Nephron (organoid): ENCODE results near the gene PLCL1.

Source experiments
- H3K27ac Mint-ChIP-seq, 3 experiments: 2 replicates each; pipeline ENCODE4 v1.8.0; 2020; ENCODE audit warnings: mixed read lengths in 3 of 3, mild to moderate bottlenecking in 2 of 3, moderate library complexity in 1 of 3
- H3K27me3 Mint-ChIP-seq: 2 replicates; pipeline ENCODE4 v1.8.0; 2021; ENCODE audit warnings: low read depth, mild to moderate bottlenecking, moderate library complexity, mixed read lengths
- H3K36me3 Mint-ChIP-seq: 2 replicates; pipeline ENCODE4 v1.8.0; 2020; ENCODE audit warnings: low read depth, mixed read lengths
- H3K4me1 Mint-ChIP-seq: 2 replicates; pipeline ENCODE4 v1.8.0; 2020; ENCODE audit warnings: mixed read lengths
- H3K4me3 Mint-ChIP-seq, 3 experiments: 2 replicates each; pipeline ENCODE4 v1.8.0; 2020; ENCODE audit warnings: mild to moderate bottlenecking in 3 of 3, mixed read lengths in 3 of 3, moderate library complexity in 2 of 3
- H3K9me3 Mint-ChIP-seq: 2 replicates; pipeline ENCODE4 v1.8.0; 2020; ENCODE audit warnings: mixed read lengths
- CTCF ChIP-seq, 3 experiments: fragments of 200-600 bp; sonication (generic); IDR thresholded peaks; one replicate each; pipeline ENCODE4 v1.5.0; 2021; ENCODE audit warnings: antibody characterized with exemption in 3 of 3; ENCODE audit not compliant: unreplicated experiment in 3 of 3

The PLCL1 gene

GRCh38 chr2:197939787-197940186, 135.4 kb downstream of the PLCL1 start:
- peaks cover 30% of the 10 kb centered on the region for H3K4me1 Mint-ChIP-seq
- H3K27ac Mint-ChIP-seq: no peak overlapping the region
- no peak for TF ChIP-seq CTCF (IDR thresholded peaks at IDR 0.05; ENCODE audit: unreplicated experiment in 3 of 3)
- peaks cover 10% of the 10 kb centered on the region for H3K9me3 Mint-ChIP-seq
- no peaks in the 10 kb centered on the region for H3K27me3 Mint-ChIP-seq
- H3K36me3 Mint-ChIP-seq: no peaks in the 10 kb centered on the region
- no peak overlapping the region for H3K4me3 Mint-ChIP-seq

GRCh38 chr2:197940382-197940781, 136.0 kb downstream of the PLCL1 start:
- Mint-ChIP-seq H3K4me1 (peaks cover 34% of the 10 kb centered on the region), H3K9me3 (peaks cover 10% of the 10 kb centered on the region), H3K36me3 (no peaks in the 10 kb centered on the region), H3K27ac (no peak overlapping the region), H3K4me3 (no peak overlapping the region), H3K27me3 (no peaks in the 10 kb centered on the region)
- TF ChIP-seq CTCF (IDR thresholded peaks at IDR 0.05; ENCODE audit: unreplicated experiment in 3 of 3): no peak

GRCh38 chr2:197941715-197942114, 137.3 kb downstream of the PLCL1 start:
- Mint-ChIP-seq H3K9me3 (peaks cover 8% of the 10 kb centered on the region), H3K4me3 (no peak overlapping the region), H3K27ac (no peak overlapping the region), H3K36me3 (no peaks in the 10 kb centered on the region), H3K4me1 (peaks cover 40% of the 10 kb centered on the region), H3K27me3 (no peaks in the 10 kb centered on the region)
- TF ChIP-seq CTCF (IDR thresholded peaks at IDR 0.05; ENCODE audit: unreplicated experiment in 3 of 3): no peak

- H3K9me3 Mint-ChIP-seq: peaks cover 8% of the 10 kb centered on the region
- no peak overlapping the region for H3K4me3 Mint-ChIP-seq
- H3K4me1 Mint-ChIP-seq: peaks cover 51% of the 10 kb centered on the region
- TF ChIP-seq CTCF (IDR thresholded peaks at IDR 0.05; ENCODE audit: unreplicated experiment in 3 of 3): no peak
- no peaks in the 10 kb centered on the region for H3K27me3 Mint-ChIP-seq
- no peaks in the 10 kb centered on the region for H3K36me3 Mint-ChIP-seq
- peak overlapping the region; percentile 38 to 84 (median 82) for H3K27ac Mint-ChIP-seq
Measured at GRCh38 chr2:197943731-197944130, 139.3 kb downstream of the PLCL1 start.

GRCh38 chr2:197944416-197945096, 140.2 kb downstream of the PLCL1 start:
- Mint-ChIP-seq H3K27me3 (no peaks in the 10 kb centered on the region), H3K4me1 (peaks cover 56% of the 10 kb centered on the region), H3K36me3 (no peaks in the 10 kb centered on the region), H3K9me3 (peaks cover 8% of the 10 kb centered on the region), H3K27ac (peak overlapping the region; percentile 38 to 84 (median 82)), H3K4me3 (no peak overlapping the region)
- no peak for TF ChIP-seq CTCF (IDR thresholded peaks at IDR 0.05; ENCODE audit: unreplicated experiment in 3 of 3)

- H3K27ac Mint-ChIP-seq: peak overlapping the region; percentile 10 to 69 (median 51)
- no peak overlapping the region for H3K4me3 Mint-ChIP-seq
- TF ChIP-seq CTCF (IDR thresholded peaks at IDR 0.05; ENCODE audit: unreplicated experiment in 3 of 3): no peak
- H3K9me3 Mint-ChIP-seq: peaks cover 8% of the 10 kb centered on the region
- no peaks in the 10 kb centered on the region for H3K27me3 Mint-ChIP-seq
- H3K4me1 Mint-ChIP-seq: peaks cover 71% of the 10 kb centered on the region
- no peaks in the 10 kb centered on the region for H3K36me3 Mint-ChIP-seq
Measured at GRCh38 chr2:197946562-197946961, 142.2 kb downstream of the PLCL1 start.
